GM12878 (cell line): ENCODE results near the gene VPS26B. TPM values are rescaled to one million over a fixed set of nuclear protein-coding genes. Genes with fewer than 3 reads are reported as not detected.

Experiments
- ATAC-seq: fragments of 200-7000 bp; cut with Tn5 transposase; 3 replicates; pipeline ENCODE4 v1.9.1; 2020; ENCODE audit warnings: mild to moderate bottlenecking, moderate library complexity
- BruUV-seq: library from RNA; stranded (reverse); fragments of 400-500 nt; replicated peaks from 2 replicates; lab custom pipeline; 2021; lab: Mats Ljungman, UMichigan
- CTCF ChIA-PET: fragments of 300-600 bp; sonication (Branson Sonifier 250); formaldehyde crosslinking; extraction: SDS; loops from one replicate; lab custom pipeline; 2021; ENCODE audit warnings: inconsistent platforms; lab: Yijun Ruan, JAX
- POLR2A ChIA-PET: fragments of 350-600 bp; formaldehyde crosslinking; extraction: SDS; loops from one replicate; lab custom pipeline; 2021; ENCODE audit warnings: inconsistent platforms; lab: Charles Lee
- RAD21 ChIA-PET: fragments of 300-600 bp; sonication (Branson Sonifier 250); formaldehyde crosslinking; loops from one replicate; lab custom pipeline; 2023; ENCODE audit warnings: antibody characterized with exemption; ENCODE audit not compliant: unreplicated experiment; lab: Charles Lee
- SMC1A ChIA-PET: fragments of 300-600 bp; sonication (Branson Sonifier 250); formaldehyde crosslinking; loops from one replicate; lab custom pipeline; 2023; ENCODE audit not compliant: unreplicated experiment, uncharacterized antibody; lab: Charles Lee
- DNase-seq: peaks from one replicate; pipeline ENCODE4 v3.0.0-alpha.2; 2011; ENCODE audit warnings: low read depth, low spot score
- FAIRE-seq: peaks from 3 replicates; lab custom pipeline; 2011; peaks lifted over from hg19 to GRCh38; lab: Jason Lieb, UNC
- H2AFZ ChIP-seq: 2 replicates; pipeline ENCODE4 v1.6.0; 2011; ENCODE audit warnings: low read depth, low read length, control low read depth; ENCODE audit not compliant: control insufficient read depth
- H3K27ac ChIP-seq: 2 replicates; pipeline ENCODE4 v1.5.1; 2011; ENCODE audit warnings: control low read depth; ENCODE audit not compliant: control insufficient read depth, insufficient read depth
- H3K27me3 ChIP-seq, 2 experiments: replicated peaks in 1 of 2; 2 replicates each; pipeline versions ENCODE4 v1.6.0 to v1.6.1; 2011; ENCODE audit warnings: low read length in 1 of 2; ENCODE audit not compliant: control insufficient read depth in 2 of 2, insufficient read depth in 2 of 2
- H3K36me3 ChIP-seq, 2 experiments: 2 replicates each; pipeline ENCODE4 v1.5.1; 2011; ENCODE audit warnings: low read length in 1 of 2; ENCODE audit not compliant: control insufficient read depth in 2 of 2, insufficient read depth in 2 of 2
- H3K4me1 ChIP-seq: 2 replicates; pipeline ENCODE4 v1.6.1; 2011; ENCODE audit warnings: mild to moderate bottlenecking, low read length, moderate library complexity, mixed read lengths; ENCODE audit not compliant: control insufficient read depth, insufficient read depth
- H3K4me2 ChIP-seq: 2 replicates; pipeline ENCODE4 v1.6.0; 2011; ENCODE audit warnings: control low read depth; ENCODE audit not compliant: control insufficient read depth, insufficient read depth
- H3K4me3 ChIP-seq: fragments of 200-600 bp; sonication (generic); 2 replicates; pipeline ENCODE4 v1.5.1; 2016
- H3K79me2 ChIP-seq: 2 replicates; pipeline ENCODE4 v1.6.0; 2011; ENCODE audit warnings: low read length; ENCODE audit not compliant: control insufficient read depth, insufficient read depth
- H3K9ac ChIP-seq: 2 replicates; pipeline ENCODE4 v1.8.0; 2011; ENCODE audit warnings: low read length, control low read depth, mixed read lengths; ENCODE audit not compliant: control insufficient read depth, insufficient read depth
- H3K9me3 ChIP-seq: replicated peaks from 3 replicates; pipeline ENCODE4 v1.5.1; 2011; ENCODE audit warnings: mild to moderate bottlenecking, low read length; ENCODE audit not compliant: control insufficient read depth, insufficient read depth
- H4K20me1 ChIP-seq: 2 replicates; pipeline ENCODE4 v1.6.0; 2011; ENCODE audit not compliant: control insufficient read depth, insufficient read depth
- BACH1 ChIP-seq: fragments of 450-650 bp; IDR thresholded peaks from 2 replicates; pipeline ENCODE4 v1.6.1; 2017; ENCODE audit warnings: mild to moderate bottlenecking, borderline replicate concordance
- CHD1 ChIP-seq: IDR thresholded peaks from 2 replicates; pipeline ENCODE4 v1.6.1; 2012; ENCODE audit warnings: low read depth, low read length, improper control_type of control experiment
- CREM ChIP-seq: IDR thresholded peaks from 2 replicates; pipeline ENCODE4 v1.6.1; 2014; ENCODE audit warnings: antibody characterized with exemption, low read depth
- EZH2 ChIP-seq: IDR thresholded peaks from 2 replicates; pipeline ENCODE4 v1.6.1; 2012; ENCODE audit warnings: low read depth, mild to moderate bottlenecking, control low read depth, inconsistent platforms, low read length, borderline replicate concordance; ENCODE audit not compliant: control insufficient read depth
- IKZF1 ChIP-seq: fragments of 450-650 bp; conservative IDR thresholded peaks from 2 replicates; pipeline ENCODE4 v1.6.1; 2017; ENCODE audit warnings: antibody characterized with exemption, mild to moderate bottlenecking
- KAT2A ChIP-seq: conservative IDR thresholded peaks from 2 replicates; pipeline ENCODE4 v1.6.1; 2011; ENCODE audit warnings: low read depth, low read length; ENCODE audit not compliant: control insufficient read depth
- NR2F1 ChIP-seq: fragments of 450-650 bp; conservative IDR thresholded peaks from 2 replicates; pipeline ENCODE4 v1.6.1; 2017; ENCODE audit warnings: mild to moderate bottlenecking
- NRF1 ChIP-seq: conservative IDR thresholded peaks from 2 replicates; pipeline ENCODE4 v1.6.1; 2011; ENCODE audit warnings: mild to moderate bottlenecking, low read depth, low read length, improper control_type of control experiment
- POLR2A ChIP-seq: IDR thresholded peaks from 2 replicates; pipeline ENCODE4 v1.6.1; 2011; ENCODE audit warnings: low read depth, mild to moderate bottlenecking, low read length
- SMC3 ChIP-seq: IDR thresholded peaks from 2 replicates; pipeline ENCODE4 v1.6.1; 2011; ENCODE audit warnings: low read length, improper control_type of control experiment, borderline replicate concordance
- SREBF2 ChIP-seq: IDR thresholded peaks from 2 replicates; pipeline ENCODE4 v1.6.1; 2012; ENCODE audit warnings: mild to moderate bottlenecking, low read length
- TCF12 ChIP-seq: IDR thresholded peaks from 2 replicates; pipeline ENCODE4 v1.6.1; 2011; ENCODE audit warnings: low read depth, mild to moderate bottlenecking, low read length
- ZBED1 ChIP-seq: IDR thresholded peaks from 2 replicates; pipeline ENCODE4 v1.6.1; 2016; ENCODE audit warnings: borderline replicate concordance
- WGBS: methylation state at CpG from one replicate; pipeline ENCODE4 v1.1.6; 2016; ENCODE audit warnings: low lambda C conversion rate; ENCODE audit not compliant: insufficient replicate concordance, insufficient coverage; ENCODE audit errors: missing lambda C conversion rate; 5-methylcytosine and 5-hydroxymethylcytosine counted together
- in situ Hi-C: fragments of 300-500 bp; cut with MboI; formaldehyde crosslinking; loops from 9 replicates; pipeline ENCODE4 v1.14.3; 2018; ENCODE audit warnings: mixed read lengths
- intact Hi-C: fragments of 100-400 bp; cut with micrococcal nuclease; formaldehyde crosslinking; loops from one replicate; pipeline ENCODE4 v1.14.2; 2022; ENCODE audit not compliant: unreplicated experiment
- polyA plus RNA-seq, 11 experiments: library from polyadenylated mRNA; depleted of rRNA in 4 of 11; unstranded in 6 of 11; stranded (reverse) in 5 of 11; fragments of >200 nt; fragmentation: Nextera tagmentation in 4 of 11; fragmentation: Illumina TruSeq in 1 of 11; extraction: Ambion mirVana in 4 of 11; extraction: Trizol in 1 of 11; gene quantifications; 1 replicate in 1 of 11; 2 replicates in 10 of 11; pipeline versions ENCODE4 v1.2.1 to v1.2.3, GENCODE V29; 2011 to 2016; ENCODE audit warnings: inconsistent platforms in 2 of 11, missing spikeins in 2 of 11, low read depth in 1 of 11
- total RNA-seq, 4 experiments: library from RNA; depleted of rRNA in 3 of 4; stranded (reverse); fragments of >200 nt in 3 of 4; fragmentation: Illumina TruSeq in 1 of 4; extraction: Trizol in 1 of 4; gene quantifications; 2 replicates each; pipeline versions ENCODE4 v1.2.1 to v1.2.3, GENCODE V29; 2013 to 2021
- TF ChIP-seq, protein P1 (sequence below): fragments of 450-650 bp; IDR thresholded peaks from 2 replicates; pipeline ENCODE4 v1.6.1; 2016; ENCODE audit warnings: mild to moderate bottlenecking, moderate library complexity, borderline replicate concordance
- TF ChIP-seq, protein P2 (sequence below): IDR thresholded peaks from 2 replicates; pipeline ENCODE4 v1.6.1; 2011; ENCODE audit warnings: mild to moderate bottlenecking, low read depth, low read length, moderate library complexity; ENCODE audit not compliant: insufficient replicate concordance
- TF ChIP-seq, protein P3 (sequence below): fragments of 150-350 bp; IDR thresholded peaks from 2 replicates; pipeline ENCODE4 v1.6.1; 2016; ENCODE audit warnings: low read depth, low read length
- TF ChIP-seq, protein P4 (sequence below): IDR thresholded peaks from 2 replicates; pipeline ENCODE4 v1.6.1; 2011; ENCODE audit warnings: low read depth, mild to moderate bottlenecking, low read length, moderate library complexity, borderline replicate concordance; ENCODE audit errors: extremely low read depth

Gene VPS26B
- total and polyA plus RNA-seq, 10 of the 15 experiments (the other 5 are each of a cell fraction or from before 2014, with no cell fraction given), result 1.6 to 26.9 (median 13.3) TPM

DNA sequence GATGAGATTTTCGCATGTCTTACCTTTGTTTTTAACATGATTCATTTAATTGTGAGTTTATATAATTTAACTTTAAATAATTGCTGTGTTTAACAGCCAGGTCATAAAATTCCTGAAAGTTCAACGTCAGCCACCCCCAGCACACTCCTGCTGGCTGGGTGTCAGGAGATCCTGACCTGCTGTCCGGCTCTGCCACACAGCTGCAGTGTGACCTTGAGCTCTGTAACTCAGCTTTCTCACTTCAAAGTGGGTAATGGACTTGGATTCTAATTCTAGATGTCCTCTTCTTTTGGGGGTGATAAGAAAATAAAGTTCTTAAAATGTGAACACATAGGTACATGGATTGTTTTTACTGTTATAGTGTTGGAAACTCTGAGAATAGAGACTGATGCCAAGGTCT, 10.9 kb downstream of the VPS26B start:
- Histone ChIP-seq H3K27me3 (no peaks in the 10 kb centered on the region), H3K9ac (no peak overlapping the region), H3K4me2 (no peak overlapping the region), H3K36me3 (peaks cover 0 to 3% of the 10 kb centered on the region in 2 experiments; a peak in 3 of 4 replicates), H3K4me3 (no peak overlapping the region), H3K4me1 (peaks cover 1% of the 10 kb centered on the region), H3K9me3 (no peaks in the 10 kb centered on the region), H4K20me1 (0 out of 2 replicates have a peak, but pooled peaks cover 2% of the 10 kb centered on the region), H3K79me2 (no peaks in the 10 kb centered on the region), H3K27ac (no peak overlapping the region), H2AFZ (no peak overlapping the region)
- RAD21 ChIA-PET, result no interaction called here
- ATAC-seq (no peak), DNase-seq (no peak), FAIRE-seq (no peak)
- CTCF ChIA-PET, result no interaction called here
- POLR2A ChIA-PET, result no interaction called here
- SMC1A ChIA-PET, result interaction anchor here (1.0 kb wide), 1 partner anchor 9 kb away, joined by 3 read pairs; no protein-coding TSS in a partner anchor
- TF ChIP-seq KAT2A (no peak), BACH1 (no peak), ZBED1 (no peak), CREM (no peak), NRF1 (no peak), TCF12 (no peak), POLR2A (no peak), IKZF1 (no peak), SMC3 (no peak), SREBF2 (no peak), NR2F1 (no peak), EZH2 (no peak), CHD1 (no peak)
- TF ChIP-seq, protein P1, sequence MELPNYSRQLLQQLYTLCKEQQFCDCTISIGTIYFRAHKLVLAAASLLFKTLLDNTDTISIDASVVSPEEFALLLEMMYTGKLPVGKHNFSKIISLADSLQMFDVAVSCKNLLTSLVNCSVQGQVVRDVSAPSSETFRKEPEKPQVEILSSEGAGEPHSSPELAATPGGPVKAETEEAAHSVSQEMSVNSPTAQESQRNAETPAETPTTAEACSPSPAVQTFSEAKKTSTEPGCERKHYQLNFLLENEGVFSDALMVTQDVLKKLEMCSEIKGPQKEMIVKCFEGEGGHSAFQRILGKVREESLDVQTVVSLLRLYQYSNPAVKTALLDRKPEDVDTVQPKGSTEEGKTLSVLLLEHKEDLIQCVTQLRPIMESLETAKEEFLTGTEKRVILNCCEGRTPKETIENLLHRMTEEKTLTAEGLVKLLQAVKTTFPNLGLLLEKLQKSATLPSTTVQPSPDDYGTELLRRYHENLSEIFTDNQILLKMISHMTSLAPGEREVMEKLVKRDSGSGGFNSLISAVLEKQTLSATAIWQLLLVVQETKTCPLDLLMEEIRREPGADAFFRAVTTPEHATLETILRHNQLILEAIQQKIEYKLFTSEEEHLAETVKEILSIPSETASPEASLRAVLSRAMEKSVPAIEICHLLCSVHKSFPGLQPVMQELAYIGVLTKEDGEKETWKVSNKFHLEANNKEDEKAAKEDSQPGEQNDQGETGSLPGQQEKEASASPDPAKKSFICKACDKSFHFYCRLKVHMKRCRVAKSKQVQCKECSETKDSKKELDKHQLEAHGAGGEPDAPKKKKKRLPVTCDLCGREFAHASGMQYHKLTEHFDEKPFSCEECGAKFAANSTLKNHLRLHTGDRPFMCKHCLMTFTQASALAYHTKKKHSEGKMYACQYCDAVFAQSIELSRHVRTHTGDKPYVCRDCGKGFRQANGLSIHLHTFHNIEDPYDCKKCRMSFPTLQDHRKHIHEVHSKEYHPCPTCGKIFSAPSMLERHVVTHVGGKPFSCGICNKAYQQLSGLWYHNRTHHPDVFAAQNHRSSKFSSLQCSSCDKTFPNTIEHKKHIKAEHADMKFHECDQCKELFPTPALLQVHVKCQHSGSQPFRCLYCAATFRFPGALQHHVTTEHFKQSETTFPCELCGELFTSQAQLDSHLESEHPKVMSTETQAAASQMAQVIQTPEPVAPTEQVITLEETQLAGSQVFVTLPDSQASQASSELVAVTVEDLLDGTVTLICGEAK, result no peak
- TF ChIP-seq, protein P2, sequence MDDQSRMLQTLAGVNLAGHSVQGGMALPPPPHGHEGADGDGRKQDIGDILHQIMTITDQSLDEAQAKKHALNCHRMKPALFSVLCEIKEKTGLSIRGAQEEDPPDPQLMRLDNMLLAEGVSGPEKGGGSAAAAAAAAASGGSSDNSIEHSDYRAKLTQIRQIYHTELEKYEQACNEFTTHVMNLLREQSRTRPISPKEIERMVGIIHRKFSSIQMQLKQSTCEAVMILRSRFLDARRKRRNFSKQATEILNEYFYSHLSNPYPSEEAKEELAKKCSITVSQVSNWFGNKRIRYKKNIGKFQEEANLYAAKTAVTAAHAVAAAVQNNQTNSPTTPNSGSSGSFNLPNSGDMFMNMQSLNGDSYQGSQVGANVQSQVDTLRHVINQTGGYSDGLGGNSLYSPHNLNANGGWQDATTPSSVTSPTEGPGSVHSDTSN, result no peak
- TF ChIP-seq, protein P3, sequence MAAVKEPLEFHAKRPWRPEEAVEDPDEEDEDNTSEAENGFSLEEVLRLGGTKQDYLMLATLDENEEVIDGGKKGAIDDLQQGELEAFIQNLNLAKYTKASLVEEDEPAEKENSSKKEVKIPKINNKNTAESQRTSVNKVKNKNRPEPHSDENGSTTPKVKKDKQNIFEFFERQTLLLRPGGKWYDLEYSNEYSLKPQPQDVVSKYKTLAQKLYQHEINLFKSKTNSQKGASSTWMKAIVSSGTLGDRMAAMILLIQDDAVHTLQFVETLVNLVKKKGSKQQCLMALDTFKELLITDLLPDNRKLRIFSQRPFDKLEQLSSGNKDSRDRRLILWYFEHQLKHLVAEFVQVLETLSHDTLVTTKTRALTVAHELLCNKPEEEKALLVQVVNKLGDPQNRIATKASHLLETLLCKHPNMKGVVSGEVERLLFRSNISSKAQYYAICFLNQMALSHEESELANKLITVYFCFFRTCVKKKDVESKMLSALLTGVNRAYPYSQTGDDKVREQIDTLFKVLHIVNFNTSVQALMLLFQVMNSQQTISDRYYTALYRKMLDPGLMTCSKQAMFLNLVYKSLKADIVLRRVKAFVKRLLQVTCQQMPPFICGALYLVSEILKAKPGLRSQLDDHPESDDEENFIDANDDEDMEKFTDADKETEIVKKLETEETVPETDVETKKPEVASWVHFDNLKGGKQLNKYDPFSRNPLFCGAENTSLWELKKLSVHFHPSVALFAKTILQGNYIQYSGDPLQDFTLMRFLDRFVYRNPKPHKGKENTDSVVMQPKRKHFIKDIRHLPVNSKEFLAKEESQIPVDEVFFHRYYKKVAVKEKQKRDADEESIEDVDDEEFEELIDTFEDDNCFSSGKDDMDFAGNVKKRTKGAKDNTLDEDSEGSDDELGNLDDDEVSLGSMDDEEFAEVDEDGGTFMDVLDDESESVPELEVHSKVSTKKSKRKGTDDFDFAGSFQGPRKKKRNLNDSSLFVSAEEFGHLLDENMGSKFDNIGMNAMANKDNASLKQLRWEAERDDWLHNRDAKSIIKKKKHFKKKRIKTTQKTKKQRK, result no peak
- TF ChIP-seq, protein P4, sequence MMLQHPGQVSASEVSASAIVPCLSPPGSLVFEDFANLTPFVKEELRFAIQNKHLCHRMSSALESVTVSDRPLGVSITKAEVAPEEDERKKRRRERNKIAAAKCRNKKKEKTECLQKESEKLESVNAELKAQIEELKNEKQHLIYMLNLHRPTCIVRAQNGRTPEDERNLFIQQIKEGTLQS, result no peak
- WGBS, result 98% methylated on average over 3 of the region's 3 CpGs
- in situ Hi-C loops, result no loop called here
- no TSS peak for BruUV-seq
- intact Hi-C loops, result no loop called here
